NCI-H69 (cell line): ENCODE results near the gene RBM20.
A peak's percentile ranks its signal among the peaks of the same experiment; 100 is the strongest.
"Not testable (repeated sequence)": the region's sequence is repeated elsewhere in the genome, so short reads cannot be mapped to it uniquely, and the experiment has no call there.

Experiments used
- DNase-seq: peaks from one replicate; lab custom pipeline; 2025; lab: John Stamatoyannopoulos, UW

RBM20 gene

DNA sequence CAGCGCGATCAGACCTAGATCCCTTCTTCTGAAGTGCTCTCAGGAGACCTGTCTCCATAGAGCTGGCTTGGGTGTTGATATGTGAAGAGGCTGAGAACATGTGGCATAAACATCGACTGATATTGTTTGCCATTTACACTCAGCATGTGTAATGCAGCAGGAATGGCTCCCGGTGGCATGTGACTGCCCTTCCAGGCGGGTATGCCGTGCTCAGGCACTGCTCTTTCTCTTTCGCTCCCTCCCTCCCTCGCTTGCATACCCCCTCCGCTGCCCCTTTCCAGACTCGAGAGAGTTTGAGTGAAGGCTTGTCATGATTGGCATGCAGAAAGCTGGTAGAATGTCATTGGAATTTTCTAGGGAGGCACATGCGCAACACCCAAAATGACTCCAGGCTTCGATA is 120.2 kb downstream of the RBM20 start:
- peak; percentile 7 for DNase-seq

GRCh38 chr10:110764793-110765512 is 120.8 kb downstream of the RBM20 start:
- no peak for DNase-seq

- DNase-seq: no peak
These were observed 121.6 kb downstream of the RBM20 start for GRCh38 chr10:110765513-110766319.

DNA sequence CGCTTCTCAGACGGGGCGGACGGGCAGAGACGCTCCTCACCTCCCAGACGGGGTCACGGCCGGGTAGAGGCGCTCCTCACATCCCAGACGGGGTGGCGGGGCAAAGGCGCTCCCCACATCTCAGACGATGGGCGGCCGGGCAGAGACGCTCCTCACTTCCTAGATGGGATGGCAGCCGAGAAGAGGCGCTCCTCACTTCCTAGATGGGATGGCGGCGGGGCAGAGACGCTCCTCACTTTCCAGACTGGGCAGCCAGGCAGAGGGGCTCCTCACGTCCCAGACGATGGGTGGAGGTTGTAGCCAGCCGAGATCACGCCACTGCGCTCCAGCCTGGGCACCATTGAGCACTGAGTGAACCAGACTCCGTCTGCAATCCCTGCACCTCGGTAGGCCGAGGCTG is 123.5 kb downstream of the RBM20 start:
- DNase-seq: not testable (repeated sequence)

DNA sequence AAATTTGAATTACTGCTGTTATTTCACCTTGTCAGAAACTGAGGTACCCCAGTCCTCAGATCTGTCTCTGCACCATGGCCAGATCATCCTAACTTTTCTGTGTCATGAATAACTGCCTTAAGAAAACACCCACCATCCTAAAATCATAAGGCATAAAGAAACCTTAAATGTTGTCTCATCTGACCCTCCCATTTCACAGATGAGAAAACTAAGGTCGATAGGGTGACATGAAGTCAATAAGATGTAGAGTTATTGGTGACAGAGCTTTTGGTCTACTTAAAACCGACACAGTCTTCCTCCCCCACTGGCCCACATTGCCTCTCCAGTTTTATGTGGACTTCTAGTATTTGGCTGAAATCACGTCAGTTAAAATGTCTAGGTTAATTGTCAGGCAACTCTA is 126.1 kb downstream of the RBM20 start:
- no peak for DNase-seq

- no peak for DNase-seq
These were observed 127.3 kb downstream of the RBM20 start for GRCh38 chr10:110771486-110771885.

DNA sequence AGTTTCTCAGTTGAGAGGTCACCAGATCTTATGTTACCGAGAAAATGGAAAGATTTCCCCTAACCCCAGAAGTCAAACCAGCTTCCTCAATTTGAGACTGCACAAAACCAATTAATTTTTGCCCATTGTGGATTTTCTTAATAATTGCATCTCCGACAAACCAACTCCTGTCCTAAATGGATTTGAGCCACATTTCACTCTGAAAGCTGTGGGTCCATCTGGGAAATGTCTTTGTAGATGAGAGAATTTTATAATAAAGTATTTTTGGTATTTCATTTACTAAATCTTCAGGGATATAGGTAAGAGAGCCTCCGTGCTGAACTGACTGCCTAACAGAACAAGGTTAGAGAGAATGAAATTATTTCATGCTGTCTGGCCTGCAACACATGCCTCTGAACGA is 127.9 kb downstream of the RBM20 start:
- no peak for DNase-seq

DNA sequence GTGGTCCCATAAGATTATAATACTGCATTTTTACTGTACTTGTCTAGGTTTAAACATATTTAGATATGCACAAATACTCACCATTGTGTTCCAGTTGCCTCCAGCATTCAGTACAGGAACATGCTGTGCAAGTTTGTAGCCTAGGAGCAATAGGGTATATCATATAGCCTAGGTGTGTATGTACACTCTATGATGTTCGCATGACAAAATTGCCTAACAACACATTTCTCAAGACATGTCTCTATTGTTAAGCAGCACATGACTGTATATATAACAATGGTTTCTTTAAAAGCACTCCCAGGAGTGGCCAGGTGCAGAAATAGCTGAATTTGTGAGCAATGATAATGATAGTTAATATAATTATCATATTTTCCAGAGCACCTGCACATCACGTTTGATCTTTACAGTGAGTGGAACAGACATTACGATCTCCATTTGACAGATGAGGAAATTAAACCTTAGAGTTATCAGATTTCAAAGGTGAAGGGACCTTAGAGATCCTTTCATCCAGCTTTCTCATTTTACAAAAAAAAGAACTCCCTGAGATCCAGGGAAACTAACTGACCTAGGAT is 128.4 kb downstream of the RBM20 start:
- peak; percentile 42 for DNase-seq

- no peak for DNase-seq
These were observed 129.5 kb downstream of the RBM20 start for GRCh38 chr10:110773693-110774068.

GRCh38 chr10:110774069-110775019 is 130.2 kb downstream of the RBM20 start:
- peak; percentile 43 for DNase-seq

DNA sequence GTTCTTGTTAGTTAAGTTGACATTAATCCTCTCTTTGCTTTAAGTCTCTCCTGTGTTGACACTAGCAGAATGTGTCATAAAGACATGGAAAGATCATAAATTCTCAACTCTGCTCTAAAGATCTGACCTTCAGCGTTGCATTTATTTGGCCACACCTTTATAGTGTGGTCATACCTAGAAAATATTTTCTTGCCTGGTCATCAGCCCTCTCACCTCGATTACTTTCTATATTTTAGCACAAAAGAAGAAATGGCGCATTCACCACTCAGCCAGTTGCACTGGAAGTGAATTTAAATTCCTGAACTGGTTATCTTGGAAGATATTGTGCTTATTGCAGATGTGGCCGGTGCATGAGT is 130.9 kb downstream of the RBM20 start:
- no peak for DNase-seq

- DNase-seq: no peak
These were observed 131.3 kb downstream of the RBM20 start for GRCh38 chr10:110775406-110775805.

- no peak for DNase-seq
These were observed 132.9 kb downstream of the RBM20 start for GRCh38 chr10:110777017-110777416.

DNA sequence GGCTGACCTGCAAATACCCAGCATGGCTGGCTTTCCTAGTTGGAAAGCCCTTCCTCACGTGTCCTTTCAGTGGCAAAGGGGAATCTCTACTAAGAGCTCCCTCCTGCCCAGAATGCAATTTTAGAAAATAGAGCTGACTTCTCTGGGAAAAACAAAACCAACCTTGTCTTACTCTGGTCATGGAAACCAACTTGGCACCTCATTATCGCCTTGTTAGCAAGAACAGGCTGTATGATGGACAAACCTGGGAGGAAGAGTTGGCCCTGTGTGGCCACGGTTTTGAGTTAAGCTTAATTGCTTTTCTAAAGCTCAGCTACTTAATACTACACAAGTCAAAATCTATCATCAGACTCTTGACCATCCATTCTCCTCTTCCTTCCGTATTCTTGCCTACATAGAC is 133.5 kb downstream of the RBM20 start:
- no peak for DNase-seq

DNA sequence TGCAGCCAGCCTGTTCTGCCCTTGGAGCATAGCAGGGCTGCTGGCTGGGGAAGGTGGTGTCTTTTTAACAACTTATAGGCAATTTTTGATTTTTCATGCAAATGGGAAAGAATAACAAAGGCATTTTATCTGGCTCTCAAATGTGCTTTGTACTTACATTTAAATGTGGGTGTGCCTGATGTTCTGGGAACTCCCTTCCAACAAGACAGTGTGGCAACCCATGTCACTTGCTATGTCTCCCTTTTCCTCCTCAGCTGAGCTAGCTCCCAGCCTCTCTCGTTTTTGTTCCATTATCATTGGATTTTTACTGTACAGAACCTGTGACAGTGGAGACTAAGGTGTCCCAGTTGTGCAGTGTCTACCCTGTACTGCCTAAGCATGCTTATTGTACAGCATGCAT is 134.1 kb downstream of the RBM20 start:
- no peak for DNase-seq

DNA sequence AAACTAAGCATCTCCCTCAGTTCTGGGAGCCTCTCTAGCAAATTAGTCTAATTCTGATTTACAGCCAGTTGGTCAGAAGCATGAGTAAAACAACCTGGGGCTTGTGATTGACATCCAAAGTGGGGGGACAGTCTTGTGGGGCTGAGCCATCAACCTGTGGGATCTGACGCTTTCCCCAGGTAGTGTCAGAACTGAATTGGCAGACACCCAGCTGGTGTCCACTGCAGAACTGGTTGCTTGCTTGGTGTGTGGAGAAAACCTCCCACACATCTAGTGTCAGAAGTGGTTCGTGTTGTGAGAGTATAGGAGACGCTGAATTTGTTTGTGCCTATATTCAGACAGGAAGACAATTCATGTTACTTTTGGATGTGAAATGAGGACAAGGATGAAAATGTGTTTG is 135.4 kb downstream of the RBM20 start:
- DNase-seq: no peak

GRCh38 chr10:110780704-110781103 is 136.6 kb downstream of the RBM20 start:
- DNase-seq: peak; percentile 50

DNA sequence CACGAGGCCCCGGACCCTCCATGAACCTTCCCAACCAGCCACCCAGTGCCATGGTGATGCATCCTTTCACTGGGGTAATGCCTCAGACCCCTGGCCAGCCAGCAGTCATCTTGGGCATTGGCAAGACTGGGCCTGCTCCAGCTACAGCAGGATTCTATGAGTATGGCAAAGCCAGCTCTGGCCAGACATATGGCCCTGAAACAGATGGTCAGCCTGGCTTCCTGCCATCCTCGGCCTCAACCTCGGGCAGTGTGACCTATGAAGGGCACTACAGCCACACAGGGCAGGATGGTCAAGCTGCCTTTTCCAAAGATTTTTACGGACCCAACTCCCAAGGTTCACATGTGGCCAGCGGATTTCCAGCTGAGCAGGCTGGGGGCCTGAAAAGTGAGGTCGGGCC is 137.0 kb downstream of the RBM20 start:
- no peak for DNase-seq

DNA sequence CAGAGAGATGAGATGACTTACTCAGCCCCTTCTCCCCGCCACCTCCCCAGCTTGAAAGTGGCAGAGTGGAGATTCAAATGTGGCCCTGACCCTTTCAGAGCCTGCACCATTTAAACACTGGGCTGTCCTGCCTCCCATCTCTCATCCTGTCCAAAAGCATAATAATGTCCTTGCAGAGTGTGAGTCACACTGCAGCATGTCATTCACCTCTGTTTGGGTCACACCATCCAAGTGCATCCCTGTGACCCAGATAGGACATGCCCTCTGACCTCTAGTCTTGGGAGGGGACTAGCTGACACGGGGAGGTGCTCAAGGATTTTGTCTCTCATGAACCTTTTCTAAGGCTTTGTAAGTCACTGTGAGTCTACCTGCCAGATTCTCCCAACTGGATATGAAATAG is 138.5 kb downstream of the RBM20 start:
- DNase-seq: no peak

DNA sequence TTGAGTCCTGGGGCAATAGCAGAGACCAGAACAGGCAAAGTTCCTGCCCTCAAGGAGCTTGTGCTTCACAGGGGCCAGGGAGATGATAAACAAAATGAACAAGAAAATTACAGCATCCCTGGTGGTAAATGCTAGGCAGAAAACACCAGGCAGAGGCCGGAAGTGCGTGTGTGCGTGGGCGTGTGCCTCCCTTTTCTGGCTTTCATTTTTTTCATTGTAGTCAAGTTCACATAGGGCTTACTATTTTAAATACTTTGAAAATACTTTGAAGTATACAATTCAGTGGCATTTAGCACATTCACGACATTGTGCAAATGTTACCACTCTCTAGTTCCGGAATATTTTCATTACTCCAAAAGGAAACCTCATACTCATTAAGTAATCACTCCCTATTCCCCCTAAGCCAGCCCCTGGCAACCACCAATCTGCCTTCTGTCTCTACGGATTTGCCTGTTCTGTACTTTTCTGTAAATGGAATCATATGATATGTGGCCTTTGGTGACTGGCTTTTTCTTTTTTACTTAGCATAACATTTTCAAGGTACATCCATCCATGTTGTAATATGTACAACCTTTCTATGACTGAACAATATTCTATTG is 139.5 kb downstream of the RBM20 start:
- DNase-seq: no peak

DNA sequence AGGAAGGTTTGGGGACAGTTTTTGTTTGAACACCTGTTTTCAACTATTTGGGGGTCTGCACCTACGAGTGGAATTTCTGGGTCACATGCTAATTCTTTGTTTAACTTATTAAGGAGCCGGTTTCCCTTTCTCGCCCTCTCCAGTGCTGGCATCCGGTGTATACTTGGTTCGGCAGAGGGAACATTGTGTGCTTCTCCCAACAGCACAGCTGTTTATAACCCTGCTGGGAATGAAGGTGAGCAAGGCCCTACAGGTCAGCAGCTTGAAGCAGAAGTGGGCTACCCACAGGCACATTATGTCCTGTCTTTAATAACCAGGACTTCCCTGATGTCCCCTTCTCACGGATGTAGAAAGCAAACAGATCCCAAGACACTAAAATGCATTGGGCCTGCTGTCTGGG is 140.1 kb downstream of the RBM20 start:
- no peak for DNase-seq

DNA sequence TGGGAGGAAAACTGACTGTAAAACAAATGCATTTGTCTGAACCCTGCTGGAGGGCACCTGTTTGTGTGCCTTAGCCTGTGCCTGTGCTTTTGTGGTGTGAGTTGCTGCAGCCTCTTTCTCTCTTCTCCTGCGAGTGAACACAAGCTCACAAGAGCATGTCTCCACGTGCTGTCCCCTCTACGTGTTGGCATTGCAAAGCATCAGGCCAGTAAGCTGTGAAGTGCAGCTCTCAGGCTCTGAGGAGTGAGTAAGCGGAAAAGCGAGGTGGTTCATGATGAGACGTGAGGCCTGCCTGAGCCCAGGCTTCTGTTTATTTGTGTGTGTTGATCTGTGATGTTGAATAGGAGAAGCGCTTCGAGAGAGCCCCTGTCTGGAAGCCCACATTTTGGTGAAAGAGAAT is 142.0 kb downstream of the RBM20 start:
- DNase-seq: no peak
